Stimulated activated CD8-positive, alpha-beta memory T cell treated with anti-CD3 and anti-CD28 coated beads, Interleukin-7, amount 100 ng/mL, for 24 hours (primary cell): ENCODE data around the gene CLDND2.

Experiments
- DNase-seq: peaks from one replicate; pipeline ENCODE4 v3.0.0-alpha.2; 2020; ENCODE audit warnings: low read depth

Gene CLDND2

DNA sequence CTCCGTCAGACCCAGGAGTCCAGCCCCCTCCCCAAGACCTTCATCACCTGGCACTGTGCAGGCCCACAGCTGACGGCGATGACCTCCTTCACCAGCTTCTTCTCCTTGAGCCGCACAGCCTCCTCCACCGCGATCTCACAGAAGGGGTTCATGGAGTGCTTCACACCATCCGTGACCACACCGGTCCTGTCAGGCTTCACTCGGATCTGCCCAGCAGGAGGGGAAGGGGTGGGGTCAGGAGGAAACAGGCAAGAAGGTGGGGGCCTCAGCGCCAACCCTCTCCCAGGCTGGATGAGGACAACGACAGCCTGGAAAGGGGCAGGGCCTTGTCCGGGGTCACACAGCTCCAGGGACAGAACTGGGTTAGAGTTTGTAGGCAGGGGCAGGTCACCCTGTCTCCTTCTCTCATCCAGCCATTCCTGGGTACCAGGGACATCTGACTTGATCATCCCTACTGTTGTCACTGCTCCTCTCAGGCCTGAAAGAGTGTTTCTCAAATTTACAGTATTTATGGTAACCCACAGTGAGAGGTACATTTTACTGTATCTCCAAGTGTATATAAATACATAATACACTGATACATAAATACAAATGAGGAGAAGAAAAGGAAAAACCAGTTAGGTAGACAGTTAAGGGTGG lies 14.6 kb downstream of the CLDND2 start:
- no peak for DNase-seq

DNA sequence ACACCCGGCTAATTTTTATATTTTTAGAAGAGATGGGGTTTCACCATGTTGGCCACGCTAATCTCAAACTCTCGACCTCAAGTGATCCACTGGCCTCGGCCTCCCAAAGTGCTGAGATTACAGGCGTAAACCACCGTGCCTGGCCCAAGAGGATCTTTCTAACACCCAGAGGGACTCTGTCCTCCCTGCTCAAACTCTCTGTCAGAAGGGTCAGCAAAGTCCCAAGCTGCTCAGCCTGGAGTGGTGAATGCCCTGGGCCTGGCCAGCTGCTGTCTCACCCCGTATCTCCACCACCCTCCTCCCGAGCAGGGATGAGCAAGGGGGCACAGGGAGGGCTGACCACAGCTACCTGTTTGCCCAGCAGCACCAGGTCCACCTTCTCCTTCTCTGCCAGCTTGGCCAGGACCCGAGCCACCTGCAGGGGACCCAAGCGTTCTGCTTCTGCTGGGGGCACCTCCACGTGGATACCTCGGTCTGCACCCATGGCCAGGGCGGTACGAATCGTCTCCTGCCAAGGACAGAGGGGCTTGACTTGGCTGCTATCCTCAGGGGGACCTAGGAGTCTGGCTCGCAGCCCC lies 15.9 kb downstream of the CLDND2 start:
- DNase-seq: no peak

DNA sequence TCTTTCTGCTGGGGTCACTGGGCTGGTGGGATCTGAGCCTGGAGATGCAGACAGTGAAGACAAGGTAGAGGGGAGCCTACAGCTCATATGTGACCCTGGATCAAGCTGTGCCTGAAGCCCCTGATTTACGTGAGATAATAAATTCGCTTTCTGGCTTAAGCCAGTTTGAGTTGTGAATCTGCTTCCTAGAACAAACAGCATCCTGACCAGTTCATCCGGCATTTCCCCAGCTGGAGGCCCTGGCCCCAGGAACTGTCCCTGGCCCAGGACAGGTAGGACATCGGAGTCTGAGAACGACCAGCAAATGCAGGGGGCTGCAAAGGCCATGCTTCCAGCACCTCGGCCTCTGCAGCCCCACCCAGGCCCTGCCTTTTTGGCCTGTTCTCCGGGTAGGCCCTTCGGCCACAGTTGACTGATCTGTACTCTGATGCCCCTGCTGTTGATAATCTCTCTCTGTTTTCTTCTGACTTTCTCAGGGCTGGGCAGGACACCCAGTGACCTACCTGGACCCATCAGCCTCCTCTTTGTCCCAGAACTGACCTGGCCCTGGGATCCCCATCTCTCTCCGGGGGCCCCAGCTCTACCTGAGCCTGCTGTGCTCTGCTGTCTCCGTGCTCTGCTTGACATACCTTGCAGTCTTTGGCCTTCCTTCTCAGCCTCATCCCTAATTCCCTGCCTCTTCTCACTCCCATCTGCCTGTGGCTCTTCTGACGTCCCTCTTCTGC lies 17.4 kb downstream of the CLDND2 start:
- no peak for DNase-seq

- no peak for DNase-seq
Measured at GRCh38 chr19:51347209-51347928, 21.4 kb downstream of the CLDND2 start.

- DNase-seq: no peak
Measured at GRCh38 chr19:51346742-51347141, 22.1 kb downstream of the CLDND2 start.

GRCh38 chr19:51345076-51345620 lies 23.7 kb downstream of the CLDND2 start:
- no peak for DNase-seq

DNA sequence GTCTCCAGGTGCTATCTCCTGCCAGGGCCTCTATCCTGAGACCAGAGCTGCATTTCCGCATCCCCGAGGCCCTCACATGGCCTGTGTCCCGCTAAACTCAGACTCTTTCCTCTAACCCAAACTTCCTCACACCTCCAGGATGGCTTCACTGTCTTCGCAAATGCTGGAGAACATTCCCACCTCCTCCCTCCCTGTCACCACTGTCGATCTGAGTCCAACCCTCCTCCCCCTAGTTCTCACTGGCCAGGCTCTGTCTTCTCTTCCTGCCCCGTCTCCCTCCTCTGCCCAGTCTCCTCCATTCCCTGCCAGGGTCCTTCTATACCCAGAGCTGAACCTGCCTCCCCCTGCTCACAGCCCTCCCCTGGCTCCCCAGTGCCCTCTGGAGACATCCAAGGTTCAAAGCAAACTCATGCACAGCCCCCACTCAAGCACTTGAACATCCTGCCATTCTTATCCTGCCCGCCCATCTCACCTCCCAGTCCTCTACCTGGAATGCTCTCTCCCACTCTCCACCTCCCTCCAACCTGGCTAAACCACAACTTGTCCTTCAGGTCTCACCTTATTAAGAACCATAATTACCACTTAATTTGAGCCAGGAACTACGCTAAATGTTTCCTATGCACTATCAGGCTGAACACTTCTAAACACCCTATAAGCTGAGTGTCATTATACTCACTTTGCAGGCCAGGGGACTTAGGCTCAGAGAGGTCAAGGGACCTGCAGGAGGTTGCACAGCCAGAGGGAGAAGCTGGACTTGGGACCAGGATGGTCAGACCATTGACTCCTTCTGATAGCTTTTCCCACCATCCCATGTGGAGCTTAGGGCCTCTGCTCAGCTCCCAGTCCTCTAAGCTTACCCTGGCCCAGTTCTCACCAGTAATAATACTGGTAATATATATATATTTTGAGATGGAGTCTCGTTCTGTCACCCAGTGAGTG lies 25.9 kb downstream of the CLDND2 start:
- no peak for DNase-seq

DNA sequence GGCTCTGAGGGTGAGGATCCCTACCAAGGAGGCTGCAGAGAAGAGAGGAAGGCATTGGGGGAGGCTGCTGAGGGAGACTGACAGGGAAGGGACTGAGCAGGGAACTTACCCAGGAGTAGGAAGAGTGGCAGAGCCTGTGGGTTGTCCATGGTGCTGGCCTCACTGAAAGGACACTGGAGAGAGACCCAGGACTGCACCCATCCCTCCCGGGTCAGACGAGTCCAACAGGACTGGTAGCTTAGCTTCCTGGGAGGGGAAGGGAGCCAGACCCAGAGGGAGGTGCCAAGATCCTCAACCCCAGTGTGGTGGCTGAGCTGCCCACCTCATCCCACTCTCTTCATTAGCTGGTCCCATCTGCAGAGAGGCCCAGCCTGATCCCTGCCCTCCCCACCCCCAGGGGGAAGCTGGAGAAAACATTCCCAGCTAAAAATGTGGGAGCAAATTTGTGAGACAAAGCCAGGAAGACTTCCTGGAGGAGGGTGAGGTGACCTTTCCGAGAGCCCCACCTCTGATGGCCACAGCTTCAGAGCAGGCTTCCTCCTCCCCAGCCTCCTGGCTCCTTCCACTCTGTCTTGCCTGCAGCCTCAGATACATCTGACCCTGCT lies 26.7 kb downstream of the CLDND2 start, which contains the start of gene VSIG10L:
Gene VSIG10L (minus strand): TSS at position 164 of the 605 bp plus-strand sequence. CDS start 15 bp downstream, at position 149.
- no peak for DNase-seq

- DNase-seq: no peak
Measured at GRCh38 chr19:51341066-51341465, 27.7 kb downstream of the CLDND2 start.

GRCh38 chr19:51339687-51340656 lies 28.8 kb downstream of the CLDND2 start:
- peak; percentile 91 for DNase-seq

- DNase-seq: peak; percentile 25
Measured at GRCh38 chr19:51339313-51339686, 29.5 kb downstream of the CLDND2 start.

DNA sequence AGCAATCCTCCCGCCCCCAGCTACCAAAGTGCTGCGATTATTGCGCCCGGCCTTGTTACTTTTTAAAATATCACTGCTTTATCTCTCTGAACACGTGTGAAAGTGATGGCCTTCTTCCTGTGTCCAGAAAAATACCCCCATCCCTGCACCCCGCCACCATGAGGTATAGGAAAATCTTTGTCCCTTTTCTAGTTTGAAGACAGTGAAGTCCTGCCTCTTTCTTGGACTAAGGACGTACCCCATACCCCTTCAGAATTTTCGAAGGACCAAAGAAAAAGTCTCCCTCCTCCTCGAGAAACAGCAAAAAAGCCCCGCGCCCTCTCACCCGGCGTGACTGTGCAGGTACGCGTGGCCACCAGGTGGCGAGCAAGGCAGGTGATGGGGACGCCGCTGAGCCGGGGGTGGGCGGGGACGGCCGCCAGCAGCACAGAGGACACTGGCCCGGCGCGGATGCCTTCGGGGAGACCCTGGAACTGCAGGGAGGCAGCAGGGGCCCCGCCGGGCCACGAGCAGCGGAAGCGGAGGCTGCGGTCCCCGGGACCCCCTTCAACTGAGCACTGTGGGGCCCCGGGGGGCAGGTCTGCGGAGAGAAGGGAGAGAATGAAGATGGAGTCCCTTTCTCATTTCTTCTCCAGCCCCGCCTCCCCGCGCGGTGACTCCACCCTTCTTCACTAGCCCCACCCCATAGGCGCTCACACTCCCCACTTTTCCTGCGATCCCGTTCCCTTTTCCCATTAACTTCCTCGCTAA lies 30.1 kb downstream of the CLDND2 start:
- peak; percentile 75 for DNase-seq

DNA sequence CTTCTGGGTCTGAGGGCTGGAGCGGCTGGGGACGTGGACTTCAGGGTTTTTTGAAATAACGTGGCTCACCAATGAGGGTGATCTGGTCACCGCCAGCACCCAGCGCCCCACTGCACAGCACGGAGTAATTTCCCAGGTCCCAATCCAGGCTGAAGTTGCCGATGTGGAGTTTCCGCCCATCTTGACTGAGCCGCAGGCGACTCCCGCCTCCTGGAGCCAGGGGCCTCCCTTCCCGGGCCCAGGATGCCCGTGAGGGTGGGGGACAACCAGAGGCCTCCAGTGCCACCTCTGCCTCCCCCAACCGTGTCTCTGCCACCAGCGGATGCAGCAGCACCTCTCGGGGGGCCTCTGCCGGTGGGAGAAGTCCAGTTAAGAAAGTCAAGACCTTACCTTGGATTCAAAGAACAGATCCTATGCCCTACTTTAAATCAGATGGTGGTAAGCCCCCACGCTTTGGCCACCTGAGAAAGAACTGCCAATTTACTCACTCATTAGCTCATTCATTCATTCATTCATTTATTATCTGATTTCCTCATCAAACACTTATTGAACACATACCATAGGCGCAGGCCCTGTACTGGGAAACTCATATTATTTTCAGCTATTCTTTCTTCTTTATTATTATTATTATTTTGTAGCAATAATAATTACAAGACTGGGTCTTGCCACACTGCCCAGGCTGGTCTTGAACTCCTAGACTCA lies 30.8 kb downstream of the CLDND2 start:
- no peak for DNase-seq

- no peak for DNase-seq
Measured at GRCh38 chr19:51337141-51337860, 31.5 kb downstream of the CLDND2 start.

DNA sequence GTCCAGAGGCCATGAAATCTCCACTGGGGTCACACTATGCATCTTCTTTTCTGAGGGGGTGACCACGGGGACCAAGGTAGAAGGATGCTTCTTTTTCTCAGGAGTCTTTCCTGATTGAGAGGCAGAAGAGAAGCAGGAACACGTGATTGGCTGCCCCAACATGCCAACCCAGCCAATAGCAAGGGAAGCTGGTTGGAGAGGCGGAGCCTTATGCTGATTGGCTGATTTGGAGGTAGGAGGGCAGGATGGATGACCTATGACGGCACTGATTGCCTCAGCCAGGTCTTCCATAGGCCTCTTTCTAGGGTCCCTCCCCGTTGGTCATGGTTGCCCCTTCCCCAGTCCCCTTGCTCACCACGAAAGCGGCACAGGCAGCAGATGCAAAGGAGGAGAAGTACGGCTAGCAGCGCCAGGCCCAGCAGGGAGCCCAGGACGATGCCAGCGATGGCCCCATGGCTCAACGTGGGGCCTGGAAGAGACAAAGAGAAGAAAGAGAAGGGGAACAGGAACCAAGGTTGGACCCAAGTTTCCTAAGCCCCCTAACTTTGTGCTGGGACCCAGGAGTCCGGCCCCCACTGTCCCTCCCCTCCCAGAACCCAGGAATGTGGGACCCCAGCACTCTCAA lies 34.9 kb downstream of the CLDND2 start:
- no peak for DNase-seq

DNA sequence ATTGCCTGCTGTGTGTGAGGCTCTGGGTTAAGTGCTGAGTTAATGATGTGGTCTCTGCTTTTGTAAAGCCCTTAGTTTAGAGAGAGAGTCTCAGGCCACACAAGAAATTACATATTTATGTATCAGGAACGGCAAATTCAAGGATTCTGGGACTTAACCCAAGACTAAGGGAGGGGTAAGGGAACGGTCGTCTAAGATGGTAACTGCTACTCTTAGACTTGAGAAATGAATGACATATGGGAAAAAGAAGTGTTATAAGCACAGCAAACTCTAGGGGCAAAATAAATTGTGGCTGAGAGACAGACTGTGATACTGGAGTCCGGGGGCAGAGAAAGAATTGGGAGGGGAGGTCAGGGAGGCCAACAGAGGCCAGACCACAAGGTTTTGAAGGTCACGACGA lies 37.1 kb downstream of the CLDND2 start:
- no peak for DNase-seq

DNA sequence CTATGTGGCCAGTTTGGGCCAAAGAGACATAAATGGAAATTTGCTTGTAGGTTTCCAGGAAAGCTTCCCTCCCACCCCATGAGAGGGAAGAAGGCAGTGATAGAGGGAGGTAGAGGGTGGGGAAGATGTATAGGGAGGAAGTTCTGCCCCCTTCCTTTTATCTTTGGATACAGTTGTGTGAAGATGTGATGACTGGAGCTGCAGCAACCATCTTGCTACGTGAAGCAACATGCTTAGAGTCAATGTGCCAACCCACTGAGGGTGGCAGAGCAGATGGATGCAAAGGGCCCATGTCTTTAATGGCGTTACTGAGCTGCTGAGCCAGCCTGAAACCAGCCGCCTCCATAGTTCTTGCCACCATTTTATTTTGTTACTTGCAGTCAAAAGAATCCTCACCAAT lies 37.6 kb downstream of the CLDND2 start:
- no peak for DNase-seq
